ENCODE measurements around the gene C10orf67.

Gene C10orf67

DNA sequence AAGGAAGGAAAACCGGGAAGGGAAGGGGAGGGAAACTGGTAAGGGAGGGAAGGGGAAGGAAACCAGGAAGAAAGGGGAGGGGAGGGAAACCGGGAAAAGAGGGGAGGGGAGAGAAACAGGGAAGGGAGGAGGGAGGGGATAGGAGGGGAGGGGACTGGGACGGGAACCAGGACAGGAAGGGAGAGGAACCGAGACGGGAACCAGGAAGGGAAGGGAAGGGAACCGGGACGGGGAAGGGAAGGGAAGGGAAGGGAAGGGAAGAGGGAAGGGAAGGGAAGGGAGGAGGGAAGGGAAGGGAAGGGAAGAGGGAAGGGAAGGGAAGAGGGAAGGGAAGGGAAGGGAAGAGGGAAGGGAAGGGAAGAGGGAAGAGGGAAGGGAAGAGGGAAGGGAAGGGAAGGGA, 13.6 kb downstream of the C10orf67 start:
- no peak overlapping the region for H3K4me3 ChIP-seq (replicated peaks; ENCODE audit: insufficient read depth, low read length)
- no peak for DNase-seq (ENCODE audit: low read depth in 1 of 2, low spot score in 1 of 2)
- no peak overlapping the region for H3K27ac ChIP-seq (replicated peaks)
- no peak for TF ChIP-seq GABPA (IDR thresholded peaks at IDR 0.05; ENCODE audit: low read depth)
- no peak for TF ChIP-seq REST (IDR thresholded peaks at IDR 0.05; ENCODE audit: insufficient replicate concordance, low read depth)
- TF ChIP-seq POLR2AphosphoS5 (IDR thresholded peaks at IDR 0.05; ENCODE audit: low read depth) = no peak
- TF ChIP-seq, protein P1, sequence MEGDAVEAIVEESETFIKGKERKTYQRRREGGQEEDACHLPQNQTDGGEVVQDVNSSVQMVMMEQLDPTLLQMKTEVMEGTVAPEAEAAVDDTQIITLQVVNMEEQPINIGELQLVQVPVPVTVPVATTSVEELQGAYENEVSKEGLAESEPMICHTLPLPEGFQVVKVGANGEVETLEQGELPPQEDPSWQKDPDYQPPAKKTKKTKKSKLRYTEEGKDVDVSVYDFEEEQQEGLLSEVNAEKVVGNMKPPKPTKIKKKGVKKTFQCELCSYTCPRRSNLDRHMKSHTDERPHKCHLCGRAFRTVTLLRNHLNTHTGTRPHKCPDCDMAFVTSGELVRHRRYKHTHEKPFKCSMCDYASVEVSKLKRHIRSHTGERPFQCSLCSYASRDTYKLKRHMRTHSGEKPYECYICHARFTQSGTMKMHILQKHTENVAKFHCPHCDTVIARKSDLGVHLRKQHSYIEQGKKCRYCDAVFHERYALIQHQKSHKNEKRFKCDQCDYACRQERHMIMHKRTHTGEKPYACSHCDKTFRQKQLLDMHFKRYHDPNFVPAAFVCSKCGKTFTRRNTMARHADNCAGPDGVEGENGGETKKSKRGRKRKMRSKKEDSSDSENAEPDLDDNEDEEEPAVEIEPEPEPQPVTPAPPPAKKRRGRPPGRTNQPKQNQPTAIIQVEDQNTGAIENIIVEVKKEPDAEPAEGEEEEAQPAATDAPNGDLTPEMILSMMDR (IDR thresholded peaks at IDR 0.05; ENCODE audit: insufficient read depth, low read length) = no peak
- no peak for TF ChIP-seq SPI1 (IDR thresholded peaks at IDR 0.05; ENCODE audit: borderline replicate concordance, low read depth)
- no peaks in the 10 kb centered on the region for H3K27me3 ChIP-seq (ENCODE audit: insufficient read depth, poor library complexity, severe bottlenecking)

- no peaks in the 10 kb centered on the region for H3K27me3 ChIP-seq (ENCODE audit: insufficient read depth, poor library complexity, severe bottlenecking)
- no peak for DNase-seq (ENCODE audit: low read depth in 1 of 2, low spot score in 1 of 2)
- H3K27ac ChIP-seq (replicated peaks) = no peak overlapping the region
- no peak overlapping the region for H3K4me3 ChIP-seq (replicated peaks; ENCODE audit: insufficient read depth, low read length)
- TF ChIP-seq POLR2AphosphoS5 (IDR thresholded peaks at IDR 0.05; ENCODE audit: low read depth) = no peak
- TF ChIP-seq, protein P1 (IDR thresholded peaks at IDR 0.05; ENCODE audit: insufficient read depth, low read length) = no peak
- no peak for TF ChIP-seq SPI1 (IDR thresholded peaks at IDR 0.05; ENCODE audit: borderline replicate concordance, low read depth)
- no peak for TF ChIP-seq GABPA (IDR thresholded peaks at IDR 0.05; ENCODE audit: low read depth)
- TF ChIP-seq REST (IDR thresholded peaks at IDR 0.05; ENCODE audit: insufficient replicate concordance, low read depth) = no peak
These were observed 17.9 kb downstream of the C10orf67 start for GRCh38 chr10:23326544-23327307.

DNA sequence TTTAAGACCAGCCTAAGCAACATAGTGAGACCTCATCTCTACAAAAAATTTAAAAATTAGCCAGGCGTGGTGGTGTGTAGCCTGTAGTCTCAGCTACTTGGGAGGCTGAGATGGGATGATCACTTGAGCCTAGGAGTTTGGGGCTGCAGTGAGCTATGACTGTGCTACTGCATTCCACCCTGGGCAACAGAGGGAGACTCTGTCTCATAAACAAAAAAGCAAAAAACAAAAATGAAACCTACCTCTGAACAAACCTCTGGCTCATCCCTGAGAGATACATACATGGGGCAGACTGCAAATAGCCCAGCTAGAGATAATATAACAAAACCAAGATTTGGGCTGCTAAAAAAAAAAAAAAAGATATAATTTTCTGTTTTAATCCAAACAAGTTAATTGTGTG, 19.5 kb downstream of the C10orf67 start:
- H3K27me3 ChIP-seq (ENCODE audit: insufficient read depth, poor library complexity, severe bottlenecking) = no peaks in the 10 kb centered on the region
- H3K4me3 ChIP-seq (replicated peaks; ENCODE audit: insufficient read depth, low read length) = no peak overlapping the region
- no peak overlapping the region for H3K27ac ChIP-seq (replicated peaks)
- no peak for DNase-seq (ENCODE audit: low read depth in 1 of 2, low spot score in 1 of 2)
- TF ChIP-seq REST (IDR thresholded peaks at IDR 0.05; ENCODE audit: insufficient replicate concordance, low read depth) = no peak
- TF ChIP-seq SPI1 (IDR thresholded peaks at IDR 0.05; ENCODE audit: borderline replicate concordance, low read depth) = no peak
- TF ChIP-seq, protein P1 (IDR thresholded peaks at IDR 0.05; ENCODE audit: insufficient read depth, low read length) = no peak
- TF ChIP-seq POLR2AphosphoS5 (IDR thresholded peaks at IDR 0.05; ENCODE audit: low read depth) = no peak
- no peak for TF ChIP-seq GABPA (IDR thresholded peaks at IDR 0.05; ENCODE audit: low read depth)

All from HL-60 (cell line).